ENCODE results near the gene PPAN.

The PPAN gene

GRCh38 chr19:10151521-10151920 lies 45.4 kb downstream of the PPAN start:
- no peak for ATAC-seq
- TF ChIP-seq ARNTL (CRISPR knock-in tag; IDR thresholded peaks at IDR 0.05; ENCODE audit: borderline replicate concordance, low read depth) = no peak
- no peak for TF ChIP-seq PPARA (CRISPR knock-in tag; IDR thresholded peaks at IDR 0.05; ENCODE audit: borderline replicate concordance)
- TF ChIP-seq PATZ1 (CRISPR knock-in tag; IDR thresholded peaks at IDR 0.05; ENCODE audit: borderline replicate concordance) = no peak
- TF ChIP-seq ZNF565 (CRISPR knock-in tag; conservative IDR thresholded peaks at IDR 0.05; ENCODE audit: low read depth) = no peak
- TF ChIP-seq ZNF70 (CRISPR knock-in tag; IDR thresholded peaks at IDR 0.05) = no peak
- no peak for TF ChIP-seq SNAI2 (CRISPR knock-in tag; IDR thresholded peaks at IDR 0.05)
- TF ChIP-seq ZFP30 (CRISPR knock-in tag; IDR thresholded peaks at IDR 0.05) = no peak
- no peak for TF ChIP-seq TOX (CRISPR knock-in tag; IDR thresholded peaks at IDR 0.05; ENCODE audit: borderline replicate concordance)
- no peak for TF ChIP-seq ZFP3 (CRISPR knock-in tag; IDR thresholded peaks at IDR 0.05)
- TF ChIP-seq CREB5 (CRISPR knock-in tag; IDR thresholded peaks at IDR 0.05; ENCODE audit: low read depth) = no peak
- no peak for TF ChIP-seq CSRNP3 (CRISPR knock-in tag; IDR thresholded peaks at IDR 0.05)
- TF ChIP-seq OSR1 (CRISPR knock-in tag; IDR thresholded peaks at IDR 0.05) = no peak
- TF ChIP-seq CSDC2 (CRISPR knock-in tag; IDR thresholded peaks at IDR 0.05) = no peak
- TF ChIP-seq BACH2 (CRISPR knock-in tag; IDR thresholded peaks at IDR 0.05; ENCODE audit: borderline replicate concordance) = no peak
- TF ChIP-seq RARB (CRISPR knock-in tag; IDR thresholded peaks at IDR 0.05) = no peak
- no peak for TF ChIP-seq ISL1 (CRISPR knock-in tag; IDR thresholded peaks at IDR 0.05)
- no peak for TF ChIP-seq TCF4 (CRISPR knock-in tag; IDR thresholded peaks at IDR 0.05; ENCODE audit: borderline replicate concordance)
- TF ChIP-seq POU6F1 (CRISPR knock-in tag; IDR thresholded peaks at IDR 0.05; ENCODE audit: borderline replicate concordance, low read depth) = no peak
- TF ChIP-seq ZC3H10 (CRISPR knock-in tag; IDR thresholded peaks at IDR 0.05) = no peak

GRCh38 chr19:10152100-10152499 lies 45.9 kb downstream of the PPAN start:
- TF ChIP-seq ZFP30 (CRISPR knock-in tag; IDR thresholded peaks at IDR 0.05) = no peak
- no peak for TF ChIP-seq ISL1 (CRISPR knock-in tag; IDR thresholded peaks at IDR 0.05)
- no peak for TF ChIP-seq PATZ1 (CRISPR knock-in tag; IDR thresholded peaks at IDR 0.05; ENCODE audit: borderline replicate concordance)
- no peak for TF ChIP-seq CSDC2 (CRISPR knock-in tag; IDR thresholded peaks at IDR 0.05)
- TF ChIP-seq ARNTL (CRISPR knock-in tag; IDR thresholded peaks at IDR 0.05; ENCODE audit: borderline replicate concordance, low read depth) = no peak
- no peak for TF ChIP-seq PPARA (CRISPR knock-in tag; IDR thresholded peaks at IDR 0.05; ENCODE audit: borderline replicate concordance)
- TF ChIP-seq GLIS3 (CRISPR knock-in tag; IDR thresholded peaks at IDR 0.05) = no peak
- TF ChIP-seq TCF4 (CRISPR knock-in tag; IDR thresholded peaks at IDR 0.05; ENCODE audit: borderline replicate concordance) = no peak
- TF ChIP-seq POU6F1 (CRISPR knock-in tag; IDR thresholded peaks at IDR 0.05; ENCODE audit: borderline replicate concordance, low read depth) = no peak
- ATAC-seq = no peak; the same call in 2 of the 3 replicates

- TF ChIP-seq PPARA (CRISPR knock-in tag; IDR thresholded peaks at IDR 0.05; ENCODE audit: borderline replicate concordance) = no peak
- no peak for TF ChIP-seq ESRRG (CRISPR knock-in tag; IDR thresholded peaks at IDR 0.05)
- TF ChIP-seq OSR1 (CRISPR knock-in tag; IDR thresholded peaks at IDR 0.05) = no peak
- no peak for TF ChIP-seq CREB5 (CRISPR knock-in tag; IDR thresholded peaks at IDR 0.05; ENCODE audit: low read depth)
- TF ChIP-seq TSHZ2 (CRISPR knock-in tag; IDR thresholded peaks at IDR 0.05) = no peak
- no peak for TF ChIP-seq CSDC2 (CRISPR knock-in tag; IDR thresholded peaks at IDR 0.05)
- TF ChIP-seq ZNF70 (CRISPR knock-in tag; IDR thresholded peaks at IDR 0.05) = no peak
- TF ChIP-seq ZC3H10 (CRISPR knock-in tag; IDR thresholded peaks at IDR 0.05) = no peak
- no peak for ATAC-seq
Observed at GRCh38 chr19:10155839-10156238, 49.7 kb downstream of the PPAN start.
